B cell (primary cell): ENCODE results near the gene UGT1A7. TPM values are rescaled to one million over a fixed set of nuclear protein-coding genes. Genes with fewer than 3 reads are reported as not detected.

ENCODE experiments used
- ATAC-seq: fragments of 200-7000 bp; cut with Tn5 transposase; one replicate; pipeline ENCODE4 v1.10.0; 2021; ENCODE audit warnings: low read depth, mild to moderate bottlenecking, moderate number of reproducible peaks, moderate library complexity
- CTCF ChIA-PET: fragments of 350-600 bp; sonication (Branson Sonifier 250); formaldehyde crosslinking; loops from one replicate; lab custom pipeline; 2021; ENCODE audit warnings: antibody characterized with exemption, inconsistent platforms; lab: Charles Lee
- POLR2A ChIA-PET: fragments of 350-600 bp; sonication (Branson Sonifier 250); formaldehyde crosslinking; loops from one replicate; lab custom pipeline; 2021; ENCODE audit warnings: antibody characterized with exemption; lab: Charles Lee
- DNase-seq: peaks from one replicate; pipeline ENCODE4 v3.0.0; 2013
- H2AFZ ChIP-seq: 2 replicates; pipeline ENCODE4 v1.6.1; 2012; ENCODE audit warnings: mild to moderate bottlenecking, low read depth, low read length; ENCODE audit not compliant: insufficient read depth, poor library complexity, severe bottlenecking
- H3K27ac ChIP-seq, 2 donors: 1 replicate in 1 of 2; 2 replicates in 1 of 2; pipeline ENCODE4 v1.5.1; 2012 to 2013; ENCODE audit warnings: low read length in 2 of 2, mild to moderate bottlenecking in 2 of 2, moderate library complexity in 1 of 2
- H3K27me3 ChIP-seq, 4 experiments: fragments of 200-600 bp in 1 of 4; sonication (generic) in 1 of 4; replicated peaks in 1 of 4; 1 replicate in 2 of 4; 2 replicates in 2 of 4; pipeline versions ENCODE4 v1.6.1 to v1.7.0; 2013 to 2016; ENCODE audit warnings: low read length in 3 of 4, mild to moderate bottlenecking in 2 of 4, mixed read lengths in 1 of 4, moderate library complexity in 1 of 4; ENCODE audit not compliant: insufficient read depth in 4 of 4, control insufficient read depth in 3 of 4; ENCODE audit errors: control extremely low read depth in 1 of 4
- H3K36me3 ChIP-seq, 2 experiments: replicated peaks in 1 of 2; 1 replicate in 1 of 2; 2 replicates in 1 of 2; pipeline versions ENCODE4 v1.6.1 to v1.7.1; 2013; ENCODE audit warnings: low read length in 1 of 2; ENCODE audit not compliant: insufficient read depth in 2 of 2, control insufficient read depth in 1 of 2; ENCODE audit errors: control extremely low read depth in 1 of 2, extremely low read depth in 1 of 2
- H3K4me1 ChIP-seq, 2 donors: fragments of 200-600 bp in 1 of 2; sonication (generic) in 1 of 2; 1 replicate in 1 of 2; 2 replicates in 1 of 2; pipeline versions ENCODE4 v1.5.1 to v1.6.1; 2013 to 2017; ENCODE audit warnings: low read length in 2 of 2; ENCODE audit not compliant: control insufficient read depth in 2 of 2, insufficient read depth in 2 of 2
- H3K4me2 ChIP-seq: replicated peaks from 2 replicates; pipeline ENCODE3; 2012; ENCODE audit warnings: mild to moderate bottlenecking, low read depth, low read length; ENCODE audit not compliant: poor library complexity, severe bottlenecking
- H3K4me3 ChIP-seq, 5 experiments: fragments of 200-600 bp in 1 of 5; sonication (generic) in 1 of 5; 1 replicate in 3 of 5; 2 replicates in 2 of 5; pipeline versions ENCODE4 v1.5.1 to v1.7.0; 2011 to 2016; ENCODE audit warnings: low read length in 4 of 5, mild to moderate bottlenecking in 4 of 5, low read depth in 2 of 5, control low read depth in 1 of 5, moderate library complexity in 1 of 5; ENCODE audit not compliant: insufficient read depth in 1 of 5; ENCODE audit errors: control extremely low read depth in 1 of 5, extremely low read depth in 1 of 5
- H3K79me2 ChIP-seq: fragments of 200-600 bp; sonication (generic); one replicate; pipeline ENCODE4 v1.6.0; 2016; ENCODE audit warnings: low read length; ENCODE audit not compliant: control insufficient read depth, insufficient read depth
- H3K9ac ChIP-seq: fragments of 200-600 bp; sonication (generic); 2 replicates; pipeline ENCODE4 v1.6.1; 2017; ENCODE audit warnings: mild to moderate bottlenecking, low read length, moderate library complexity
- H3K9me3 ChIP-seq, 3 donors: one replicate each; pipeline versions ENCODE4 v1.6.1 to v1.7.1; 2013; ENCODE audit warnings: low read length in 2 of 3; ENCODE audit not compliant: control insufficient read depth in 2 of 3, insufficient read depth in 1 of 3; ENCODE audit errors: control extremely low read depth in 1 of 3
- H4K20me1 ChIP-seq: 2 replicates; pipeline ENCODE4 v1.6.0; 2012; ENCODE audit warnings: mild to moderate bottlenecking, low read length; ENCODE audit not compliant: insufficient read depth, control insufficient read depth, poor library complexity, severe bottlenecking
- H3K27ac Mint-ChIP-seq: one replicate; pipeline ENCODE4 v1.8.0; 2021; ENCODE audit warnings: mixed read lengths
- H3K27me3 Mint-ChIP-seq: one replicate; pipeline ENCODE4 v1.8.0; 2021; ENCODE audit warnings: mixed read lengths
- H3K4me1 Mint-ChIP-seq: one replicate; pipeline ENCODE4 v1.8.0; 2021; ENCODE audit warnings: mixed read lengths
- H3K4me3 Mint-ChIP-seq: one replicate; pipeline ENCODE4 v1.8.0; 2021; ENCODE audit warnings: mixed read lengths
- H3K9me3 Mint-ChIP-seq: one replicate; pipeline ENCODE4 v1.8.0; 2022; ENCODE audit warnings: mixed read lengths; ENCODE audit not compliant: insufficient read depth
- EZH2 ChIP-seq: IDR thresholded peaks from 2 replicates; pipeline ENCODE4 v1.6.1; 2012; ENCODE audit warnings: borderline replicate concordance, low read depth, mild to moderate bottlenecking, moderate library complexity, low read length; ENCODE audit not compliant: insufficient read depth, poor library complexity, severe bottlenecking
- WGBS: methylation state at CpG from one replicate; pipeline ENCODE4 v1.1.5; 2013; ENCODE audit warnings: missing lambda C conversion rate; ENCODE audit not compliant: insufficient coverage; 5-methylcytosine and 5-hydroxymethylcytosine counted together
- intact Hi-C: fragments of 100-400 bp; cut with micrococcal nuclease; formaldehyde crosslinking; loops from one replicate; pipeline ENCODE4 v1.10.0; 2022
- polyA plus RNA-seq: library from polyadenylated mRNA; depleted of rRNA; stranded (reverse); fragments of >200 nt; gene quantifications from 2 replicates; pipeline ENCODE4 v1.2.3, GENCODE V29; 2012
- total RNA-seq, 2 donors: library from RNA; stranded (reverse); fragments of 120-200 nt in 1 of 2; gene quantifications; 1 replicate in 1 of 2; 2 replicates in 1 of 2; pipeline versions ENCODE4 v1.2.3 to v1.2.4, GENCODE V29; 2013 to 2022
- TF ChIP-seq, protein P1 (sequence below): fragments of 200-600 bp; IDR thresholded peaks from one replicate; pipeline ENCODE4 v1.8.0; 2022; ENCODE audit warnings: antibody characterized with exemption, mild to moderate bottlenecking

Gene UGT1A7
- total and polyA plus RNA-seq, 2 donors (not counting 1 experiment from before 2014, with no cell fraction given): not detected

DNA sequence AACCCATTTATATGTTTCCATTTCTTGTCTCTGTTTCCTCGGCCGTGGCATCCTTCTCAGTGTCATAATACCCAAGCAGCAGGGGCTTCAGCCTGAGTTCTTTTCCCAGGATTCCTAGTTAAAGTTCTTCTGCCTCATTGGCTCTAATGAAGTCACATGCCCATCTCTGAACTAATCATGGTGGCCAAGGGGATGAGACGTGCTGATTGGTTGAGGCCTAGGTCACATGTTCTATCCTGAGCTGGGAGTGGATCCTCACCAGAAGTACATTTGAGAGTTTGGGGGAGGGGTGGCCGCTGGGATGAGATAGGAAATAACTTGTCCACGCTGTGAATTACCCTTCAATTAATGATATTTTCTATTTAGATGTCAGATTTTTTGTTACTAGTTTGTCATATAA, 27.2 kb downstream of the UGT1A7 start:
- ChIA-PET POLR2A (no interaction called here), CTCF (interaction anchor here (0.6 to 2.4 kb wide), 3 partner anchors 9 to 304 kb away, joined by 3 to 8 read pairs (median 6); no protein-coding TSS in a partner anchor)
- TF ChIP-seq, protein P1, sequence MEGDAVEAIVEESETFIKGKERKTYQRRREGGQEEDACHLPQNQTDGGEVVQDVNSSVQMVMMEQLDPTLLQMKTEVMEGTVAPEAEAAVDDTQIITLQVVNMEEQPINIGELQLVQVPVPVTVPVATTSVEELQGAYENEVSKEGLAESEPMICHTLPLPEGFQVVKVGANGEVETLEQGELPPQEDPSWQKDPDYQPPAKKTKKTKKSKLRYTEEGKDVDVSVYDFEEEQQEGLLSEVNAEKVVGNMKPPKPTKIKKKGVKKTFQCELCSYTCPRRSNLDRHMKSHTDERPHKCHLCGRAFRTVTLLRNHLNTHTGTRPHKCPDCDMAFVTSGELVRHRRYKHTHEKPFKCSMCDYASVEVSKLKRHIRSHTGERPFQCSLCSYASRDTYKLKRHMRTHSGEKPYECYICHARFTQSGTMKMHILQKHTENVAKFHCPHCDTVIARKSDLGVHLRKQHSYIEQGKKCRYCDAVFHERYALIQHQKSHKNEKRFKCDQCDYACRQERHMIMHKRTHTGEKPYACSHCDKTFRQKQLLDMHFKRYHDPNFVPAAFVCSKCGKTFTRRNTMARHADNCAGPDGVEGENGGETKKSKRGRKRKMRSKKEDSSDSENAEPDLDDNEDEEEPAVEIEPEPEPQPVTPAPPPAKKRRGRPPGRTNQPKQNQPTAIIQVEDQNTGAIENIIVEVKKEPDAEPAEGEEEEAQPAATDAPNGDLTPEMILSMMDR: no peak
- no peak for TF ChIP-seq EZH2
- Histone ChIP-seq H3K9ac (no peak overlapping the region), H3K4me1 (no peaks in the 10 kb centered on the region), H3K27ac (no peak overlapping the region), H3K79me2 (no peaks in the 10 kb centered on the region), H2AFZ (no peak overlapping the region), H3K27me3 (peaks cover 0 to 3% (median 0%) of the 10 kb centered on the region in 4 experiments), H3K9me3 (peaks cover 0 to 5% (median 0%) of the 10 kb centered on the region in 3 donors), H3K4me2 (no peak overlapping the region), H4K20me1 (no peaks in the 10 kb centered on the region), H3K36me3 (no peaks in the 10 kb centered on the region), H3K4me3 (no peak overlapping the region)
- intact Hi-C loops: no loop called here
- Mint-ChIP-seq H3K9me3 (no peaks in the 10 kb centered on the region), H3K27ac (no peak overlapping the region), H3K4me3 (no peak overlapping the region), H3K4me1 (peaks cover 3% of the 10 kb centered on the region), H3K27me3 (peaks cover 29% of the 10 kb centered on the region)
- ATAC-seq (no peak), DNase-seq (no peak)
- WGBS: 83% methylated on average over 2 of the region's 5 CpGs

DNA sequence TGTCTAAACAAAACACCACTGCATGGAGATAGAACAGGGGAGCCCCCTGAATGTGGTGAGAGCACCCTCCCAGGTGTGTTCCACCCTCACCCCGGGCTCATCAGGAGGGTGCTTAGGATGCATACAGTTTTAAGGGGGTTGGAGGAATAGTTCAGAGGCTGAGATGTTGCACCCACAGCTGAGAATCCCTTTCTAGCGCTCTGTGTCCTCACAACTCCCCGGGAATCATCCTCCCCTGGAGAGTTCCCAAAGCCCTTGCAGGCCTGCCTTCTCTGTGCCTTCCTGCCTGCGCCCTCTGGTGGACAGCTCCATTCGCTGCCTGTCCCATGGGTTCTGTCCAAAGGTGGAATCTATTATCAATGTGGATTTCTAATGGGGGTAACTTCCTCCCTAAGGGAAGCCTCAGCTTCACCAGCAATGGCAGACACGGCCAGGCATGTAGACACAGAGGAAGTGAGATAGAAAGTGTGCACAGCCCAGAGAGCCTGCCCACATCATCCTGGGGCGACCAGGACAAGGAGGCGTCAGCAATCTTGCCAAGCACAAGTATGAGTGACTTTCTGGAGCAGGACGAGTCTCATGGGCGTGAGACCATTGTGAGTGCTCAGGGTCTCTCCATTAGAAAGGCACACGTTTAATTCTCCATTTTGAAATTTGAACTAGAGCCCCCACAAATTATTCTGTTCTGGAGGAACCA, 29.8 kb downstream of the UGT1A7 start:
- peaks cover 0 to 2% (median 0%) of the 10 kb centered on the region in 4 experiments for H3K27me3 ChIP-seq
- Mint-ChIP-seq H3K27me3 (peaks cover 29% of the 10 kb centered on the region), H3K27ac (no peak overlapping the region), H3K4me1 (peaks cover 3% of the 10 kb centered on the region), H3K9me3 (no peaks in the 10 kb centered on the region), H3K4me3 (no peak overlapping the region)
- no peaks in the 10 kb centered on the region for H3K36me3 ChIP-seq
- no peak for TF ChIP-seq EZH2
- TF ChIP-seq, protein P1: peak; percentile 88
- ATAC-seq (peak; percentile 78), DNase-seq (peak; percentile 74)
- 51% methylated on average over 7 of the region's 11 CpGs for WGBS
- no peak overlapping the region for H3K9ac ChIP-seq
- POLR2A ChIA-PET: interaction anchor here (1.1 kb wide), 1 partner anchor 307 kb away, joined by 3 read pairs; no protein-coding TSS in a partner anchor
- CTCF ChIA-PET: interaction anchor here (0.9 to 2.5 kb wide), 10 partner anchors 10 to 722 kb away, joined by 3 to 9 read pairs (median 5); no protein-coding TSS in a partner anchor
- H3K9me3 ChIP-seq: no peaks in the 10 kb centered on the region
- no peak overlapping the region for H2AFZ ChIP-seq
- H4K20me1 ChIP-seq: no peaks in the 10 kb centered on the region
- no peak overlapping the region for H3K4me2 ChIP-seq
- no peaks in the 10 kb centered on the region for H3K4me1 ChIP-seq
- H3K79me2 ChIP-seq: no peaks in the 10 kb centered on the region
- intact Hi-C loops: loop anchor here (1.0 kb wide), 1 partner anchor 230 kb away; no protein-coding TSS in a partner anchor
- no peak overlapping the region for H3K4me3 ChIP-seq
- no peak overlapping the region for H3K27ac ChIP-seq
